Brain microvascular endothelial cell (primary cell): ENCODE data around the gene SNED1.

Source experiments
- DNase-seq: peaks from one replicate; pipeline ENCODE4 v3.0.0-alpha.2; 2020
- H3K27ac ChIP-seq: fragments of 250-450 bp; sonication (Bioruptor Pico); 2 replicates; pipeline ENCODE4 v1.5.1; 2020; ENCODE audit warnings: mild to moderate bottlenecking, moderate library complexity
- H3K27me3 ChIP-seq: fragments of 250-450 bp; sonication (Bioruptor Pico); replicated peaks from 2 replicates; pipeline ENCODE4 v1.5.1; 2020; ENCODE audit warnings: mild to moderate bottlenecking
- H3K36me3 ChIP-seq: fragments of 250-450 bp; sonication (Bioruptor Pico); replicated peaks from 2 replicates; pipeline ENCODE4 v1.5.1; 2020; ENCODE audit warnings: mild to moderate bottlenecking
- H3K4me3 ChIP-seq: 2 replicates; pipeline ENCODE4 v1.5.1; 2011; ENCODE audit warnings: low read depth, mild to moderate bottlenecking, control low read depth, low read length, moderate library complexity
- CTCF ChIP-seq: IDR thresholded peaks from 2 replicates; pipeline ENCODE4 v1.5.1; 2011; ENCODE audit warnings: low read depth, mild to moderate bottlenecking, moderate library complexity, low read length, control low read depth, inconsistent platforms; ENCODE audit errors: missing control alignments
- in situ Hi-C: cut with HindIII; loops from 2 replicates; pipeline ENCODE4 v1.10.0; 2017; ENCODE audit warnings: low sequenced_read_pairs, low pct_ligation_motif_present

Gene SNED1

GRCh38 chr2:241108271-241109209, 110.1 kb downstream of the SNED1 start:
- no peak overlapping the region for H3K4me3 ChIP-seq
- in situ Hi-C loops: no loop called here
- no peaks in the 10 kb centered on the region for H3K27me3 ChIP-seq
- no peaks in the 10 kb centered on the region for H3K36me3 ChIP-seq
- TF ChIP-seq CTCF: no peak
- no peak for DNase-seq
- no peak overlapping the region for H3K27ac ChIP-seq

GRCh38 chr2:241109210-241110088, 111.0 kb downstream of the SNED1 start:
- no peak for TF ChIP-seq CTCF
- no peak overlapping the region for H3K4me3 ChIP-seq
- no peak overlapping the region for H3K27ac ChIP-seq
- no peaks in the 10 kb centered on the region for H3K36me3 ChIP-seq
- H3K27me3 ChIP-seq: no peaks in the 10 kb centered on the region
- in situ Hi-C loops: no loop called here
- no peak for DNase-seq

GRCh38 chr2:241110089-241110606, 111.7 kb downstream of the SNED1 start:
- Histone ChIP-seq H3K27ac (no peak overlapping the region), H3K36me3 (no peaks in the 10 kb centered on the region), H3K4me3 (no peak overlapping the region), H3K27me3 (no peaks in the 10 kb centered on the region)
- TF ChIP-seq CTCF: no peak
- no peak for DNase-seq
- in situ Hi-C loops: no loop called here

- in situ Hi-C loops: no loop called here
- Histone ChIP-seq H3K36me3 (no peaks in the 10 kb centered on the region), H3K4me3 (no peak overlapping the region), H3K27ac (no peak overlapping the region), H3K27me3 (no peaks in the 10 kb centered on the region)
- no peak for TF ChIP-seq CTCF
- DNase-seq: no peak
Observed at GRCh38 chr2:241110607-241111439, 112.4 kb downstream of the SNED1 start.

- H3K4me3 ChIP-seq: no peak overlapping the region
- H3K27ac ChIP-seq: no peak overlapping the region
- no peak for DNase-seq
- in situ Hi-C loops: no loop called here
- no peaks in the 10 kb centered on the region for H3K36me3 ChIP-seq
- TF ChIP-seq CTCF: no peak
- no peaks in the 10 kb centered on the region for H3K27me3 ChIP-seq
Observed at GRCh38 chr2:241111440-241111805, 113.0 kb downstream of the SNED1 start.
